Measurements from ENCODE around the gene CENPX. TPM values are rescaled to one million over a fixed set of nuclear protein-coding genes. Genes with fewer than 3 reads are reported as not detected.

CENPX gene
- total and polyA plus RNA-seq, 2 of the 13 experiments (the other 11 are each of a cell fraction or from before 2014, with no cell fraction given), result 92.7 to 170 TPM

DNA sequence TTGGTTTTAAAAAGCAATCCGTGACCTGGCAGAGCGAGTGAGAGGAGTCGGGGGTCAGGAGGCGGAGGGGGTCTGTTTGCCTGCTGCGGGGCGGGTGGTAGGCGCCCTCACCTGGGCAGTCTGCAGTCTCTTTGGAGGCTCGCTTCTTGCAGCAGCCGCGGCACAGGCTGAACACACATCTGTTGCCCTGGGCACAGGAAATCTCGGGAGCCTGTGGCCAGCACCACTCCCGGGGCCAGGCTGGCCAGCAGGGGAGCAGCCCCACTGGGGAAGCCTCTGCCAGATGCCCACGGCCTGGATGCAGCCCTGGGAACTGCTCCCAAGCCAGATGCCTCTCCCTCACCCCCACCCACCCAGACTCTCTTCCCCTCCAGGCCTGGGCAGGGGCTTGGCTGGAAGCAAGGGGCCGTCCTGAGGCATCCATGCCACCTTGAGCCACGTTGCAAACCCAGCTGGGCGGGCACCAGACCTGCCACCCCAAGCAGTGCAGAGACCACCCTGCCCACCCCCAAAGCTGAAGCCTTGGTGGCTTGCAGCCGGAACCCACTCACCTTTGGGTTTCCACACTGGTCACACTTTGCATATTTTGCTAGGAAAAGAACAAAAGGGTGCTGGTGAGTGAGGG lies 35.7 kb upstream of the CENPX start:
- H3K4me1 ChIP-seq (ENCODE audit: insufficient read depth, low read length), result peaks cover 42% of the 10 kb centered on the region
- intact Hi-C loops (cut with micrococcal nuclease; ENCODE audit: unreplicated experiment) (no loop called here), in situ Hi-C loops (cut with HindIII; ENCODE audit: extremely low pct_ligation_motif_present, low pct_unique_long_range_greater_than_20kb) (no loop called here)
- H3K27ac ChIP-seq (ENCODE audit: extremely low read length, insufficient read depth, low read length), result peak overlapping the region; percentile 91
- no TSS peak for BruUV-seq (replicated peaks)
- peaks cover 48 to 75% of the 10 kb centered on the region in 2 experiments for H3K36me3 ChIP-seq (replicated peaks in 1 of 2; ENCODE audit: control insufficient read depth in 1 of 2, insufficient read depth in 2 of 2, low read length in 2 of 2)
- peak overlapping the region; percentile 5; the same call in 1 of the 2 replicates for H3K9ac ChIP-seq (ENCODE audit: insufficient read depth, low read depth, low read length)
- FAIRE-seq (no peak), DNase-seq (ENCODE audit: low spot score) (no peak), ATAC-seq (no peak)
- no peaks in the 10 kb centered on the region for H3K9me3 ChIP-seq (ENCODE audit: low read length)
- H3K79me2 ChIP-seq (ENCODE audit: insufficient read depth, low read length), result peaks cover 4% of the 10 kb centered on the region
- no peak overlapping the region for H3K4me3 ChIP-seq (replicated peaks in 1 of 3; ENCODE audit: insufficient read depth in 1 of 3, low read depth in 2 of 3, low read length in 3 of 3)
- no peak overlapping the region for H2AFZ ChIP-seq (ENCODE audit: low read length)
- H4K20me1 ChIP-seq (ENCODE audit: insufficient read depth, low read length), result no peaks in the 10 kb centered on the region
- CTCF ChIA-PET (ENCODE audit: low intra/inter-chr PET ratio, low total read pairs), result no interaction called here
- H3K4me2 ChIP-seq (ENCODE audit: low read depth, low read length), result no peak overlapping the region
- POLR2A ChIA-PET, result interaction anchor here (1.0 to 1.7 kb wide), 3 partner anchors 21 to 44 kb away, joined by 4 to 6 read pairs (median 4); partner anchors contain the start of gene DCXR
- no peaks in the 10 kb centered on the region for H3K27me3 ChIP-seq (ENCODE audit: control insufficient read depth in 1 of 2, insufficient read depth in 2 of 2, low read length in 2 of 2)
- 99% methylated on average over 14 of the region's 17 CpGs for WGBS (ENCODE audit: low lambda C conversion rate)
- TF ChIP-seq ZNF564 (CRISPR knock-in tag; IDR thresholded peaks at IDR 0.05) (no peak), AGO2 (optimal IDR thresholded peaks at IDR 0.05; ENCODE audit: low read depth, low read length) (peak; percentile 85), RXRB (CRISPR knock-in tag; IDR thresholded peaks at IDR 0.05; ENCODE audit: borderline replicate concordance) (no peak), DPF2 (CRISPR knock-in tag; IDR thresholded peaks at IDR 0.05; ENCODE audit: borderline replicate concordance, low read depth) (no peak), ZBTB42 (CRISPR knock-in tag; IDR thresholded peaks at IDR 0.05) (0 out of 2 replicates have a peak, but pooled peaks have one; percentile 38), ASH2L (IDR thresholded peaks at IDR 0.05; ENCODE audit: insufficient read length, low read depth, low read length) (no peak), ZC3H13 (CRISPR knock-in tag; IDR thresholded peaks at IDR 0.05) (peak; percentile 17; the same call in 1 of the 2 replicates), BRD4 (CRISPR knock-in tag; IDR thresholded peaks at IDR 0.05) (0 out of 2 replicates have a peak, but pooled peaks have one; percentile 41), SMYD3 (CRISPR knock-in tag; IDR thresholded peaks at IDR 0.05) (no peak), RBFOX2 (IDR thresholded peaks at IDR 0.05; ENCODE audit: low read depth, low read length) (peak; percentile 82), HNRNPL (IDR thresholded peaks at IDR 0.05; ENCODE audit: low read depth, low read length) (peak; percentile 80), ZNF782 (CRISPR knock-in tag; IDR thresholded peaks at IDR 0.05; ENCODE audit: borderline replicate concordance) (no peak), ZNF33B (CRISPR knock-in tag; IDR thresholded peaks at IDR 0.05) (0 out of 2 replicates have a peak, but pooled peaks have one; percentile 18)
- TF ChIP-seq, protein P1, sequence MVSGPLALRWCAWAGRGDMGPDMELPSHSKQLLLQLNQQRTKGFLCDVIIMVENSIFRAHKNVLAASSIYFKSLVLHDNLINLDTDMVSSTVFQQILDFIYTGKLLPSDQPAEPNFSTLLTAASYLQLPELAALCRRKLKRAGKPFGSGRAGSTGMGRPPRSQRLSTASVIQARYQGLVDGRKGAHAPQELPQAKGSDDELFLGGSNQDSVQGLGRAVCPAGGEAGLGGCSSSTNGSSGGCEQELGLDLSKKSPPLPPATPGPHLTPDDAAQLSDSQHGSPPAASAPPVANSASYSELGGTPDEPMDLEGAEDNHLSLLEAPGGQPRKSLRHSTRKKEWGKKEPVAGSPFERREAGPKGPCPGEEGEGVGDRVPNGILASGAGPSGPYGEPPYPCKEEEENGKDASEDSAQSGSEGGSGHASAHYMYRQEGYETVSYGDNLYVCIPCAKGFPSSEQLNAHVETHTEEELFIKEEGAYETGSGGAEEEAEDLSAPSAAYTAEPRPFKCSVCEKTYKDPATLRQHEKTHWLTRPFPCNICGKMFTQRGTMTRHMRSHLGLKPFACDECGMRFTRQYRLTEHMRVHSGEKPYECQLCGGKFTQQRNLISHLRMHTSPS (CRISPR knock-in tag; IDR thresholded peaks at IDR 0.05; ENCODE audit: low read depth), result 0 out of 2 replicates have a peak, but pooled peaks have one; percentile 35
- TF ChIP-seq, protein P2, sequence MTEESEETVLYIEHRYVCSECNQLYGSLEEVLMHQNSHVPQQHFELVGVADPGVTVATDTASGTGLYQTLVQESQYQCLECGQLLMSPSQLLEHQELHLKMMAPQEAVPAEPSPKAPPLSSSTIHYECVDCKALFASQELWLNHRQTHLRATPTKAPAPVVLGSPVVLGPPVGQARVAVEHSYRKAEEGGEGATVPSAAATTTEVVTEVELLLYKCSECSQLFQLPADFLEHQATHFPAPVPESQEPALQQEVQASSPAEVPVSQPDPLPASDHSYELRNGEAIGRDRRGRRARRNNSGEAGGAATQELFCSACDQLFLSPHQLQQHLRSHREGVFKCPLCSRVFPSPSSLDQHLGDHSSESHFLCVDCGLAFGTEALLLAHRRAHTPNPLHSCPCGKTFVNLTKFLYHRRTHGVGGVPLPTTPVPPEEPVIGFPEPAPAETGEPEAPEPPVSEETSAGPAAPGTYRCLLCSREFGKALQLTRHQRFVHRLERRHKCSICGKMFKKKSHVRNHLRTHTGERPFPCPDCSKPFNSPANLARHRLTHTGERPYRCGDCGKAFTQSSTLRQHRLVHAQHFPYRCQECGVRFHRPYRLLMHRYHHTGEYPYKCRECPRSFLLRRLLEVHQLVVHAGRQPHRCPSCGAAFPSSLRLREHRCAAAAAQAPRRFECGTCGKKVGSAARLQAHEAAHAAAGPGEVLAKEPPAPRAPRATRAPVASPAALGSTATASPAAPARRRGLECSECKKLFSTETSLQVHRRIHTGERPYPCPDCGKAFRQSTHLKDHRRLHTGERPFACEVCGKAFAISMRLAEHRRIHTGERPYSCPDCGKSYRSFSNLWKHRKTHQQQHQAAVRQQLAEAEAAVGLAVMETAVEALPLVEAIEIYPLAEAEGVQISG (CRISPR knock-in tag; IDR thresholded peaks at IDR 0.05), result peak; percentile 16; the same call in 1 of the 2 replicates
- TF ChIP-seq, protein P3, sequence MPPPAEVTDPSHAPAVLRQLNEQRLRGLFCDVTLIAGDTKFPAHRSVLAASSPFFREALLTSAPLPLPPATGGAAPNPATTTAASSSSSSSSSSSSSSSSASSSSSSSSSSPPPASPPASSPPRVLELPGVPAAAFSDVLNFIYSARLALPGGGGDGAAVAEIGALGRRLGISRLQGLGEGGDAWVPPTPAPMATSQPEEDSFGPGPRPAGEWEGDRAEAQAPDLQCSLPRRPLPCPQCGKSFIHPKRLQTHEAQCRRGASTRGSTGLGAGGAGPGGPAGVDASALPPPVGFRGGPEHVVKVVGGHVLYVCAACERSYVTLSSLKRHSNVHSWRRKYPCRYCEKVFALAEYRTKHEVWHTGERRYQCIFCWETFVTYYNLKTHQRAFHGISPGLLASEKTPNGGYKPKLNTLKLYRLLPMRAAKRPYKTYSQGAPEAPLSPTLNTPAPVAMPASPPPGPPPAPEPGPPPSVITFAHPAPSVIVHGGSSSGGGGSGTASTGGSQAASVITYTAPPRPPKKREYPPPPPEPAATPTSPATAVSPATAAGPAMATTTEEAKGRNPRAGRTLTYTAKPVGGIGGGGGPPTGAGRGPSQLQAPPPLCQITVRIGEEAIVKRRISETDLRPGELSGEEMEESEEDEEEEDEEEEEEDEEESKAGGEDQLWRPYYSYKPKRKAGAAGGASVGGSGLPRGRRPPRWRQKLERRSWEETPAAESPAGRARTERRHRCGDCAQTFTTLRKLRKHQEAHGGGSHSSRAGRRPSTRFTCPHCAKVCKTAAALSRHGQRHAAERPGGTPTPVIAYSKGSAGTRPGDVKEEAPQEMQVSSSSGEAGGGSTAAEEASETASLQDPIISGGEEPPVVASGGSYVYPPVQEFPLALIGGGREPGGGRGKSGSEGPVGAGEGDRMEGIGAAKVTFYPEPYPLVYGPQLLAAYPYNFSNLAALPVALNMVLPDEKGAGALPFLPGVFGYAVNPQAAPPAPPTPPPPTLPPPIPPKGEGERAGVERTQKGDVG (CRISPR knock-in tag; IDR thresholded peaks at IDR 0.05; ENCODE audit: borderline replicate concordance), result no peak

All from HepG2 (cell line).